B cell (primary cell): Measurements from ENCODE around the gene TIAM2.

Experiments
- CTCF ChIP-seq: fragments of 200-600 bp; IDR thresholded peaks from one replicate; pipeline ENCODE4 v1.8.0; 2022; ENCODE audit warnings: antibody characterized with exemption, mild to moderate bottlenecking
- EZH2 ChIP-seq: IDR thresholded peaks from 2 replicates; pipeline ENCODE4 v1.6.1; 2012; ENCODE audit warnings: borderline replicate concordance, low read depth, mild to moderate bottlenecking, moderate library complexity, low read length; ENCODE audit not compliant: insufficient read depth, poor library complexity, severe bottlenecking

- TF ChIP-seq CTCF: no peak
- TF ChIP-seq EZH2: no peak
Measured at GRCh38 chr6:155237613-155238012, 242.5 kb downstream of the TIAM2 start.
